ENCODE results near the gene ZBTB8B. TPM values are rescaled to one million over a fixed set of nuclear protein-coding genes. Genes with fewer than 3 reads are reported as not detected.
"Not testable (repeated sequence)": the region's sequence is repeated elsewhere in the genome, so short reads cannot be mapped to it uniquely, and the experiment has no call there.

The ZBTB8B gene
- total RNA-seq, 3 donors from 2014 or later, result under 0.01 to 0.15 (median under 0.01) TPM

DNA sequence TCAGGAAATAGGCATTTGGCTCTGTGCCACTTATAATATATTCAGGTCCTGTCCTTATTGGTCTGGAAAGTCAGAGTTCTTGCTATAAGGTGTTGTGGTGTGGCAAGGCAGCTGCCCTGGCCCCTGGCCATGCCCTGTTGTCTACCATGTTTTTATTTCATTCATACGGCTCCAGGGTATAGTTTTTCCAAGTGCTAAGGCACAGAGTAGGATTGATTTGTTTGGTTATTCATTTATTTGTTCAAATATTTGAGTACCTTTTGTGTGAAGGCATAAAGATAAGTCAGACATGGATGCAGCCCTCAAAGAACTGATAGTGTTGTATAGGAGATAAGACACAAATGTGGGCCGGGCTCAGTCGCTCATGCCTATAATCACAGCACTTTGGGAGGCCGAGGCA lies 10.1 kb downstream of the ZBTB8B start:
- Histone ChIP-seq H3K27ac (no peak overlapping the region), H3K4me3 (no peak overlapping the region), H3K36me3 (no peaks in the 10 kb centered on the region), H3K4me1 (no peaks in the 10 kb centered on the region), H3K9me3 (no peaks in the 10 kb centered on the region), H3K27me3 (no peaks in the 10 kb centered on the region)
- DNase-seq (ENCODE audit: low spot score in 2 of 2), result no peak
- TF ChIP-seq POLR2AphosphoS5 (IDR thresholded peaks at IDR 0.05) (no peak), POLR2A (IDR thresholded peaks at IDR 0.05) (no peak)
- TF ChIP-seq, protein P1, sequence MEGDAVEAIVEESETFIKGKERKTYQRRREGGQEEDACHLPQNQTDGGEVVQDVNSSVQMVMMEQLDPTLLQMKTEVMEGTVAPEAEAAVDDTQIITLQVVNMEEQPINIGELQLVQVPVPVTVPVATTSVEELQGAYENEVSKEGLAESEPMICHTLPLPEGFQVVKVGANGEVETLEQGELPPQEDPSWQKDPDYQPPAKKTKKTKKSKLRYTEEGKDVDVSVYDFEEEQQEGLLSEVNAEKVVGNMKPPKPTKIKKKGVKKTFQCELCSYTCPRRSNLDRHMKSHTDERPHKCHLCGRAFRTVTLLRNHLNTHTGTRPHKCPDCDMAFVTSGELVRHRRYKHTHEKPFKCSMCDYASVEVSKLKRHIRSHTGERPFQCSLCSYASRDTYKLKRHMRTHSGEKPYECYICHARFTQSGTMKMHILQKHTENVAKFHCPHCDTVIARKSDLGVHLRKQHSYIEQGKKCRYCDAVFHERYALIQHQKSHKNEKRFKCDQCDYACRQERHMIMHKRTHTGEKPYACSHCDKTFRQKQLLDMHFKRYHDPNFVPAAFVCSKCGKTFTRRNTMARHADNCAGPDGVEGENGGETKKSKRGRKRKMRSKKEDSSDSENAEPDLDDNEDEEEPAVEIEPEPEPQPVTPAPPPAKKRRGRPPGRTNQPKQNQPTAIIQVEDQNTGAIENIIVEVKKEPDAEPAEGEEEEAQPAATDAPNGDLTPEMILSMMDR (IDR thresholded peaks at IDR 0.05), result no peak
- intact Hi-C loops (cut with DNase I; ENCODE audit: low total_unique reads), result no loop called here

DNA sequence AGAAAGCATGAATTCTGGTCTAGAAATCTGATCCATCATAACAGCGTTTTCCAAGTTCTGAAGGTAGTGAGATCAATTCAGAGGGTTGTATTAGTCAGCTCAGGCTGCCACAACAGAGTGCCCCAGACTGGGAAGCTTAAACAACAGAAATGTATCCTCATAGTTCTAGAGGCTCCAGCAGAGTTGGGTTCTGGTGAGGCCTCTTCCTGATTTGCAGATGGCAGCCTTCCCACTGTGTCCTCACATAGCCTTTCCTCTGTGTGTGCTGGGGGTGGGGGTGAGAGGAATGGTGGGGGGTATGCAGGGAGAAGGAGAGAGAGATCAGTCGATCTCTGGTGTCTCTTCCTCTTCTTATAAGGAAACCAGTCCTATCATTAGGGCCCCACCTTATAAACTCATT lies 15.1 kb downstream of the ZBTB8B start:
- H3K4me1 ChIP-seq, result no peaks in the 10 kb centered on the region
- no peaks in the 10 kb centered on the region for H3K36me3 ChIP-seq
- H3K9me3 ChIP-seq, result no peaks in the 10 kb centered on the region
- no peaks in the 10 kb centered on the region for H3K27me3 ChIP-seq
- H3K4me3 ChIP-seq, result no peak overlapping the region
- no peak for DNase-seq (ENCODE audit: low spot score in 2 of 2)
- intact Hi-C loops (cut with DNase I; ENCODE audit: low total_unique reads), result no loop called here
- no peak for TF ChIP-seq POLR2AphosphoS5 (IDR thresholded peaks at IDR 0.05)
- TF ChIP-seq, protein P1 (IDR thresholded peaks at IDR 0.05), result no peak
- TF ChIP-seq POLR2A (IDR thresholded peaks at IDR 0.05), result no peak
- H3K27ac ChIP-seq, result no peak overlapping the region

DNA sequence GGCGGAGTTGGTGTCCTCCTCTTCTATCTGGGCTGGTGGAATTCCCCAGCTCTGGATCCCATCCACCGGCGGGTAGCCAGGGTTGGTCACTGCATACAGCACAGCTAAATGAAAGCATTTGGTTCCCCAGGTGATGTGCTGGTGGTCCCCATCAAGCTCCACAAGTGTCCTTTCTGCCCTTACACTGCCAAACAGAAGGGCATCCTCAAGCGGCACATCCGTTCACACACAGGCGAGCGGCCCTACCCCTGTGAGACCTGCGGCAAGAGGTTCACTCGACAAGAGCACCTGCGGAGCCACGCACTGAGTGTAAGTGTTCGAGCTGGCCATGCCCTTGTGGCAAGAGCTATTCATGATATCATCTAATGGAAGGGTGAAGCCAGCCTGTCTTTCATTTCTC lies 15.9 kb downstream of the ZBTB8B start:
- Histone ChIP-seq H3K27me3 (no peaks in the 10 kb centered on the region), H3K36me3 (no peaks in the 10 kb centered on the region), H3K4me3 (no peak overlapping the region), H3K9me3 (no peaks in the 10 kb centered on the region), H3K27ac (no peak overlapping the region), H3K4me1 (no peaks in the 10 kb centered on the region)
- no peak for TF ChIP-seq POLR2AphosphoS5 (IDR thresholded peaks at IDR 0.05)
- no peak for TF ChIP-seq POLR2A (IDR thresholded peaks at IDR 0.05)
- TF ChIP-seq, protein P1 (IDR thresholded peaks at IDR 0.05), result no peak
- DNase-seq (ENCODE audit: low spot score in 2 of 2), result no peak
- intact Hi-C loops (cut with DNase I; ENCODE audit: low total_unique reads), result no loop called here

DNA sequence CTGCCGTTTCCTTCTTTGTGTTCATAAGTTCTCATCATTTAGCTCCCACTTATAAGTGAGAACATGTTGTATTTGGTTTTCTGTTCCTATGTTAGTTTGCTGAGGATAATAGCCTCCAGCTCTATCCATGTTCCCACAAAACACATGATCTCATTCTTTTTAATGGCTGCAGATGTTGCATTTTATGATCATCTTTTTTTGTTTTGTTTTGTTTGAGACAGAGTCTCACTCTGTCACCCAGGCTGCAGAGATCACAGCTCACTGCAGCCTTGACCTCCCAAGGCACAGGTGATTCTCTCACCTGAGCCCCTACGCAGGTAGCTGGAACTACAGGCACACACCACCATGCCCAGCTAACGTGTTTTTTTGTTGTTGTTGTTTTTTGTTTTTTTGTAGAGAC lies 16.9 kb downstream of the ZBTB8B start:
- intact Hi-C loops (cut with DNase I; ENCODE audit: low total_unique reads); DNase-seq (ENCODE audit: low spot score in 2 of 2); H3K4me1 ChIP-seq; H3K4me3 ChIP-seq; H3K27ac ChIP-seq; H3K9me3 ChIP-seq; H3K36me3 ChIP-seq; H3K27me3 ChIP-seq: not testable (repeated sequence)

DNA sequence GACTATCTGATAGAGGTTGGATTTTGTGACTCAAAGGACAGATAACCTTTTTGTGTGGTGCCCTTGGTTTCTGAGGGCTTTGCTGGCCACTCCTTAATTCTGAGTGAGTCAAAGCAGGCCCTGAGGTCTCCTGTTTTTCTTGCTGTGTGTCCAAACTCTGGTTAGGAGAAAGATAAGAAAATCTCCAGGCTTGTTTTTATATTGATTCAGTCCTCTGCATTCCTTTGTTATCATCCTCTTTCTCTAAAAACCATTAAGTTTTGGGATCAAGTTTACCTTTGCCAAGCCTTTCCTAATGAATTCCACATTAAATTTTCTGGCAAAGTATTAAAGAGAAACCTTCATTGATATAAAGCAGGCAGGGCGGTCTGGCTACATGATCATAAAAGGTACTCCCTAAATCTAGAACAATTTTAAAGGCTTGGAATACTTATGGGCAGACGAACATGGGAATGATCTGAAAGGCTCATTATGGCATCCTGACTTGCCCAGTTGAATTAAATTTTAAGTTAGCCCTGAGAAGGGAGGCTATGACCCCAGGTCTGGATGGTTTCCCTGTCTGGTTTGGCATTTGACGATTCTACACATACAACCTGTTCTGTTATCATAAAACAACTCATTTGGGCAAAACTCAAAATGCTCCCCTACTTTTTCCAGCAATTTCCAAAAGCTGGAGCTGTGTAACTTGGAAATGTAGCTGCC lies 20.8 kb downstream of the ZBTB8B start:
- Histone ChIP-seq H3K36me3 (no peaks in the 10 kb centered on the region), H3K27ac (no peak overlapping the region), H3K9me3 (no peaks in the 10 kb centered on the region), H3K4me3 (no peak overlapping the region), H3K27me3 (no peaks in the 10 kb centered on the region), H3K4me1 (no peaks in the 10 kb centered on the region)
- DNase-seq (ENCODE audit: low spot score in 2 of 2), result no peak
- TF ChIP-seq POLR2A (IDR thresholded peaks at IDR 0.05) (no peak), POLR2AphosphoS5 (IDR thresholded peaks at IDR 0.05) (no peak)
- TF ChIP-seq, protein P1 (IDR thresholded peaks at IDR 0.05), result no peak
- intact Hi-C loops (cut with DNase I; ENCODE audit: low total_unique reads), result no loop called here

Measured in breast epithelium (tissue), 4 donors.